ENCODE measurements around the gene WDR53. TPM values are rescaled to one million over a fixed set of nuclear protein-coding genes. Genes with fewer than 3 reads are reported as not detected.
"Not testable (repeated sequence)": the region's sequence is repeated elsewhere in the genome, so short reads cannot be mapped to it uniquely, and the experiment has no call there.

Gene WDR53
- polyA plus RNA-seq, 2 of the 4 experiments (the other 2 are of a cell fraction): 10.8 to 12.0 TPM

- ChIA-PET POLR2A (no interaction called here), CTCF (interaction anchor here (4.7 kb wide), 1 partner anchor 13 kb away, joined by 26 read pairs; no protein-coding TSS in a partner anchor)
- Histone ChIP-seq H3K4me3 (no peak within 1 kb of the TSS), H3K4me2 (no peak within 1 kb of the TSS), H3K4me1 (no peaks in the 10 kb centered on the region), H3K9me3 (peaks cover 22% of the 10 kb centered on the region), H3K27ac (no peak within 1 kb of the TSS)
- ATAC-seq: no peak
- DNase-seq (ENCODE audit: low read depth in 1 of 2, low spot score in 1 of 2): no peak
- 78% methylated on average over 10 of the region's 10 CpGs for WGBS (ENCODE audit: missing lambda C conversion rate)
- no peak for FAIRE-seq
- no peak for TF ChIP-seq GATA3 (IDR thresholded peaks at IDR 0.05; ENCODE audit: borderline replicate concordance)
- TF ChIP-seq BHLHE40 (IDR thresholded peaks at IDR 0.05; ENCODE audit: low read depth, low read length): no peak
- no peak for TF ChIP-seq FOSB (CRISPR knock-in tag; IDR thresholded peaks at IDR 0.05)
Measured at GRCh38 chr3:196514913-196515621, 53.3 kb downstream of the WDR53 start, which contains the start of gene SMCO1. Gene SMCO1 (minus strand): TSS chr3:196515346. CDS start chr3:196515209, 137 bp downstream.

GRCh38 chr3:196514350-196514716, 54.0 kb downstream of the WDR53 start:
- TF ChIP-seq EP300 (IDR thresholded peaks at IDR 0.05): no peak
- TF ChIP-seq ZFP36 (IDR thresholded peaks at IDR 0.05; ENCODE audit: borderline replicate concordance, partially characterized antibody): no peak
- ChIA-PET CTCF (no interaction called here), POLR2A (no interaction called here)
- Histone ChIP-seq H3K4me2 (no peak overlapping the region), H3K4me1 (no peaks in the 10 kb centered on the region), H3K4me3 (no peak overlapping the region), H3K27ac (no peak overlapping the region), H3K9me3 (peaks cover 15% of the 10 kb centered on the region)
- WGBS (ENCODE audit: missing lambda C conversion rate): 96% methylated on average over 1 of the region's 1 CpG
- no peak for ATAC-seq
- no peak for FAIRE-seq
- DNase-seq (ENCODE audit: low read depth in 1 of 2, low spot score in 1 of 2): no peak

- H3K4me1 ChIP-seq: no peaks in the 10 kb centered on the region
- POLR2A ChIA-PET: no interaction called here
- H3K4me2 ChIP-seq: no peak overlapping the region
- DNase-seq (ENCODE audit: low read depth in 1 of 2, low spot score in 1 of 2) (no peak), ATAC-seq (no peak), FAIRE-seq (no peak)
- WGBS (ENCODE audit: missing lambda C conversion rate): 63% methylated on average over 8 of the region's 8 CpGs
- TF ChIP-seq MYC (IDR thresholded peaks at IDR 0.05; ENCODE audit: borderline replicate concordance, low read length) (no peak), ESRRA (IDR thresholded peaks at IDR 0.05; ENCODE audit: borderline replicate concordance, low read length) (no peak), RNF2 (IDR thresholded peaks at IDR 0.05; ENCODE audit: borderline replicate concordance, low read depth) (no peak), JUN (IDR thresholded peaks at IDR 0.05) (no peak), MAFK (IDR thresholded peaks at IDR 0.05; ENCODE audit: partially characterized antibody) (no peak), ATOH8 (CRISPR knock-in tag; IDR thresholded peaks at IDR 0.05; ENCODE audit: low read depth) (no peak), BHLHE40 (IDR thresholded peaks at IDR 0.05; ENCODE audit: low read depth, low read length) (no peak), HOXA7 (CRISPR knock-in tag; IDR thresholded peaks at IDR 0.05) (no peak), HOXB13 (CRISPR knock-in tag; IDR thresholded peaks at IDR 0.05; ENCODE audit: low read depth) (no peak), PBX3 (IDR thresholded peaks at IDR 0.05) (no peak), TP53 (CRISPR knock-in tag; IDR thresholded peaks at IDR 0.05) (no peak)
- peaks cover 10% of the 10 kb centered on the region; the same call in 2 of the 3 replicates for H3K9me3 ChIP-seq
- CTCF ChIA-PET: interaction anchor here (1.3 kb wide), 1 partner anchor 260 kb away, joined by 3 read pairs; no protein-coding TSS in a partner anchor
- H3K27ac ChIP-seq: no peak overlapping the region
- no peak overlapping the region for H3K4me3 ChIP-seq
Measured at GRCh38 chr3:196513697-196514349, 54.5 kb downstream of the WDR53 start.

- not testable (repeated sequence) for H3K4me3 ChIP-seq; H3K27ac ChIP-seq; H3K4me2 ChIP-seq; DNase-seq (ENCODE audit: low read depth in 1 of 2, low spot score in 1 of 2); ATAC-seq; H3K9me3 ChIP-seq; FAIRE-seq; H3K4me1 ChIP-seq
- CTCF ChIA-PET: interaction anchor here (0.6 kb wide), 1 partner anchor 240 kb away, joined by 3 read pairs; no protein-coding TSS in a partner anchor
- POLR2A ChIA-PET: interaction anchor here (1.2 kb wide), 1 partner anchor 8 kb away, joined by 3 read pairs; the partner anchor contains the start of gene RNF168
- 88% methylated on average over 13 of the region's 15 CpGs for WGBS (ENCODE audit: missing lambda C conversion rate)
Measured at GRCh38 chr3:196511646-196512425, 56.5 kb downstream of the WDR53 start.

GRCh38 chr3:196511108-196511507, 57.2 kb downstream of the WDR53 start:
- CTCF ChIA-PET: not testable (repeated sequence)

More at GRCh38 chr3:196511108-196511507, 57.2 kb downstream of the WDR53 start:
- POLR2A ChIA-PET; H3K27ac ChIP-seq; FAIRE-seq; H3K4me3 ChIP-seq; H3K4me1 ChIP-seq; ATAC-seq; DNase-seq (ENCODE audit: low read depth in 1 of 2, low spot score in 1 of 2); H3K4me2 ChIP-seq; H3K9me3 ChIP-seq: not testable (repeated sequence)
- WGBS (ENCODE audit: missing lambda C conversion rate): 100% methylated on average over 1 of the region's 1 CpG
